ENCODE results near the gene FBN1.

Gene FBN1

DNA sequence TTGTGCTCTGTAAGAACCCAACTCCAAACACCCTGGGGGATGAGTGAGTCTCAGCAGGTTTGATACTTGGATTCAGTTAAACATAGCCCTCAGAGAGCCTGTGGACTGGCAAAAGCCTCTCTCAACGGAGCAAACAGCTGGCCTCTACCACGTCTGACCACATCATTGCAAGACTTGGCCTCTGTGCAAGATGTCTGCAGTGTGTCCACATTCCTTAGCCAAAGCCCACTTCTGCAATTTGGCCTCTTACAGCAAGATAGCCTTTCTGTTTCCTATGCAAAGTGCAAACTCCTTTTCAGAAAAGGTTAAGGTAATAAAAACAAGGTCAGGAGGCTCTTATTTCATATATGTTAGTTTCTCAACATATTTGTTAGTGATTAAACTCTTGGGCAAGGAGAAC lies 27.9 kb downstream of the FBN1 start:
- DNase-seq = no peak

GRCh38 chr15:48616216-48616615 lies 29.3 kb downstream of the FBN1 start:
- DNase-seq = no peak

DNA sequence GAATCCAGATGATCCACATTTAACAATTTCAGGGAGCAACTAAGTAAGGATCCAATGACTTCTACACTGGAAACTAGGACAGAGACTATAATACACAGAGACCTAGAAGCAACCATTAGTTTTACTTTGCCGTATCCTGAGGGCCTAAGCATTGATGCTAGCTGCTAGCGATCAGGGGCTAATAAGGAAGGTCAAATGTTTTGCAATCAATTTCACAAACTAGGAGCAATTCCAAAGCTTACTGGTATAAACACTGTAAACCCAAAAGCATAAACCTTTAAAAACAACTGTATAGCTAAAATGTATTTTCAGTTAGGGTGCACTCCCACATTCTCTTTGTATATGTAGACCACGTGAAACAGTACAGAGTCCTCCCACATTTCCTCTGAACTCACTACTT lies 31.5 kb downstream of the FBN1 start:
- no peak for DNase-seq

GRCh38 chr15:48609486-48609885 lies 36.0 kb downstream of the FBN1 start:
- no peak for DNase-seq

GRCh38 chr15:48607846-48608245 lies 37.7 kb downstream of the FBN1 start:
- no peak for DNase-seq

DNA sequence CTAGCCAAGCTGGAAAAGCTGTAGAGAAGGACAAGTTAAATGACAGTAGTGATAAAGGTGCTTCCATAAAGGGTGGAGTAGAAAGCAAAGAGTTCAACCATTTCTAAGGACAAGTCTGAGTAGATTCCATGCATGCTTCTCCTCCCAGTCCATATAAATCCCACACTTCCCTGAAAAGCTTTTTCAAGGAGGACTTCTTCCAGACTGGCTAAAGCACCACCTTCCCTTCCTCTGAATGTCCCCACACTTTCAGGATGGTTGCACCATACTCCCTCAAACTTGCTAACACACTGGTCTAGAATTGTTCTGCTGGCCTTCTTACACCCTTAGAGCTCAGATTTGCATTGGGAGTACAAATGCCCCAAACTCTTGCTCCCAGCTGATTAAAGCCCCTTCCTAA lies 40.9 kb downstream of the FBN1 start:
- no peak for DNase-seq

- DNase-seq = no peak
These were observed 41.6 kb downstream of the FBN1 start for GRCh38 chr15:48603922-48604321.

- DNase-seq = no peak
These were observed 42.4 kb downstream of the FBN1 start for GRCh38 chr15:48603123-48603500.

- no peak for DNase-seq
These were observed 43.0 kb downstream of the FBN1 start for GRCh38 chr15:48602358-48603122.

GRCh38 chr15:48601095-48601494 lies 44.4 kb downstream of the FBN1 start:
- no peak for DNase-seq

GRCh38 chr15:48596841-48597240 lies 48.7 kb downstream of the FBN1 start:
- no peak for DNase-seq

DNA sequence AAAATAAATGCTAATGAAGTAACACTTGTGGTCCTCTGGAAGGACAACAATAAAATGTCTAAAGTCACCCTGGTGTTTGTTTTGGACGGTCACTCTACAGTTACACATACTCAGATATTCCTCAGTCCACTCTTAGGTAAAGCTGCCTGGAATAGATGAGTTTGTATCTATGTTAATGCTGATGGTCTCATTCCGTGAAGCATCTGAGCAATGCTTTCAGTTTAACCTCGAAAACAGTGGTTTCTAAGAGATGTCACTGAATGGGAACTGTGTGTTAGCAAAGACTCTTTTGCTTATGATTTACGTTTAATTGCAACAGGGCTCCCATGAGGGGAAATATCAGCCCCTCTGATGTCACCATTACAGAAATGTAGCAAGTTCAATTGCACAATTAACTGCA lies 49.1 kb downstream of the FBN1 start:
- no peak for DNase-seq

DNA sequence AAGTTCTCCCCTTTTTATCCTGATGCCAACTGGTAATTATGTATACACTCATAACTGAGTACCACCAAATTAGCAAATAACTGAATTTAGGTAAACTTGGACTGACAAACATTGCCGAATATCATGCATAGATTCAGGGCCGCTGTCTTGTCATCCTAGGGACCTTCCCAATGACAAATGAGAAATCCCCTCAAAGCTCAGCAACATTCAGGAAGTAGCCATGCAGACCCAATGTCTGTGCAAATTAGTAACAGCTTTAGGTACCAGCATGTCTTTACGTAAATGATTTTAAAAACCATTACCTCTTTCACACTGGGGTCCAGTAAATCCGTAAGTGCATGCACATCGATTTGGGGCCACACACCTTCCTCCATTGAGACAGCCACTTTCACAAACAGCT lies 49.5 kb downstream of the FBN1 start:
- no peak for DNase-seq

- DNase-seq = no peak
These were observed 52.6 kb downstream of the FBN1 start for GRCh38 chr15:48592933-48593332.

DNA sequence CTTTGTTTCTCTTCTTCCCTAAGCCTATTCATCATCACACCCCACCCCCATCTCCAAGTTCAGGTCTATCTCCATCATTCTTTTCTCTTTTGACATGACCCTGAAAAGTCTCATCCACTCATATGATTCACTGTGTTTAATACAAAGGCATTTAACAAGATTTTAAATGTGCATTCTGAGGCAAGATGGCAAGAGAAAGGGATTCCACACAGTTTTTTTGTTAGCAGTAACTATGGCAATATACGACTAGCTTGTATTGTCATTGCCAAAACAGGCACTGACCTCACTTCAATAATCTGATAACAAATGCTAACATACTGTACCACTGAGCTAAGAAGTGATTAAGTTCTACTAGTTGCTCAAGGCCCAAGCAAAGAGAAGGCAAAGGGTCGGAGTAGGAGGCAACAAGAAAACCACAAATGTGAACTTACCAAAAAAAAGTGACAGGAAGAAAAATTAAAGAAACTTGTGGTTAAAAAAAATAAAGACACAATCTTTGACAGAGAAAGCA lies 53.2 kb downstream of the FBN1 start:
- no peak for DNase-seq

- no peak for DNase-seq
These were observed 54.8 kb downstream of the FBN1 start for GRCh38 chr15:48590723-48591122.

GRCh38 chr15:48584812-48585563 lies 60.5 kb downstream of the FBN1 start:
- DNase-seq = no peak

DNA sequence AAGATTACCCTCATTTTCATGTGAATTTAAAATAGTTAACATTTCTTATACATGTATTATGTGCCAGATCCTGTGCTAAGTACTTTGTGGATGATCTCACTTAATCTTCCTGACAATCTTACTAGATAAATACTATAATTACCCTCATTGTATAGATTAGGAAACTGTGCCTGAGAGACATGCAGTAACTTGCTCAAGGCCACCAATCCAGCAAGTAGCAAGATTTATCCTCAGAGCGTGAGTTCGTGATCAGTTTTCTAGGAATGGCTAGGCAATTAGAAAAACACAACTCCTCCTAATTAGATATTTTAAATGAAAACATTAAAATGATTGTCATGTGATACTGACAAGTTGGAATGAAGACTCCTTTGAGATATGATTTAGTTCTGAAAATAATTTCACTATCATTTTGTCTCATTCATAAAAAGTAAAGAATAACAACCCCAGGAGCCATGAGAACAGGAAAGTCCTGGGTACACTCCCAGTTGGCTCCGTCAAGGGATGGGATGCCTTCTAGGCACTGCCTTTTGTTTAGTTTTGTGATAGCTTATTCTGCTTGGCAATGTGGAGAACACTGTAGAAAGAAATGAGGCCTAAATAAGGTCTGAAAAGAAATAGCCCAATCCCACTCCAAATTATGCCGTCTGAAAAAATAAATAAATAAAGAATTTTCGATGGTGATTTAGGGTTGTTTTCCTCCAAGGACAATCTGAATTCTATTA lies 61.3 kb downstream of the FBN1 start:
- no peak for DNase-seq

DNA sequence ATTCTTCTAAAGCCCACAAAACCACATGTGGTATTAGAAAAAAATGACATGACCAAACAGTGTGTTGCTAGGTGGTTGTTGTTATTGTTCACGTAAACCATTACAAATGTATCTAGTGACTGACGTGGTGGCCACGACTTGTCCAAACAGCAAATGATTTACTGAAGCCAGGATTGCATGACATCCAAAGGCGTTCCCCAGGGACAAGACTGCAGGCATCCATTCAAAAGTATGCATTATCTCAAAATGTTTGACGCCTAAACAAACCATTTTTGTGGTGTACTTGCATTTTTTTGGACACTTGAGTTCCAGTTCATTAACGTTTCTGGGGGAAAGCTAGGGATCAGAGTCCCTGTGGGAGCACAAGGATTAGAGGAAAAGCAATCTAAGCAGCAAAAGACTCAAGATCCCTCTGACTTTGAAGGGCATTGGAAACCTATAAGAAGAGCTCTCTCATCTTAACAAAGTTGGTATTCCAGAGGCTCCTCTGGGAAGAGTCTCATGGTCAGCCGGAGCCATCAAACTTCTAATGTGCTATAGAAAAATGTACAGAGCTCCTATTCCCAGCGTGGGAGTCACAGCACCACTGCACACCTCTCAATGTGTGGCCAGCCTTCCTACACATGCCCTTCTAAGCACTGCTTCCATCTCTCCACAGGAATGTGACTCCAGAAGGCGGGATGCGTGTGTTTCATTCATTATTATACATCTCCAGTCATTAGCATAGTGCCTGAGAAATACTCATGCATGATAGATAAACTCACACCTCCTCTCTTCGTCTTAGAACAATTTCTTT lies 62.9 kb downstream of the FBN1 start:
- DNase-seq = no peak

DNA sequence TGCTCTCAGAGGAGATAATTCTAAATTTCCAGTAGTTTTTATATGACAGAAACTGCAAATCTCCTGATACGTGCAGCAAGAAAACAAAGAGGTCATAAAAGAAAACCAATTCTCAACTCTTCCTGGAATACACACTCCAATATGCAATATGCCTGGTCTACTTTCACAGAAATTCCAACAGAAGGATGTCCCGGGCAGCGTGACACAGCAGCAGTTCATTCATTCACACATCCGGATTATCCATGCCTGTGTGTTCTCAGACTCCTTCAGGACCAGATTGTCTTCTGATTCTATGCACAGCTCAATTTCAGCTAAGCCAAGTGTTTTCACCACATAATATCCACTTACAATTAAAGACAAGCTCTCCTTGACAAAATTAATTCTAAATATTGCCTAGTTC lies 64.3 kb downstream of the FBN1 start:
- no peak for DNase-seq

- no peak for DNase-seq
These were observed 64.8 kb downstream of the FBN1 start for GRCh38 chr15:48580736-48581135.

DNA sequence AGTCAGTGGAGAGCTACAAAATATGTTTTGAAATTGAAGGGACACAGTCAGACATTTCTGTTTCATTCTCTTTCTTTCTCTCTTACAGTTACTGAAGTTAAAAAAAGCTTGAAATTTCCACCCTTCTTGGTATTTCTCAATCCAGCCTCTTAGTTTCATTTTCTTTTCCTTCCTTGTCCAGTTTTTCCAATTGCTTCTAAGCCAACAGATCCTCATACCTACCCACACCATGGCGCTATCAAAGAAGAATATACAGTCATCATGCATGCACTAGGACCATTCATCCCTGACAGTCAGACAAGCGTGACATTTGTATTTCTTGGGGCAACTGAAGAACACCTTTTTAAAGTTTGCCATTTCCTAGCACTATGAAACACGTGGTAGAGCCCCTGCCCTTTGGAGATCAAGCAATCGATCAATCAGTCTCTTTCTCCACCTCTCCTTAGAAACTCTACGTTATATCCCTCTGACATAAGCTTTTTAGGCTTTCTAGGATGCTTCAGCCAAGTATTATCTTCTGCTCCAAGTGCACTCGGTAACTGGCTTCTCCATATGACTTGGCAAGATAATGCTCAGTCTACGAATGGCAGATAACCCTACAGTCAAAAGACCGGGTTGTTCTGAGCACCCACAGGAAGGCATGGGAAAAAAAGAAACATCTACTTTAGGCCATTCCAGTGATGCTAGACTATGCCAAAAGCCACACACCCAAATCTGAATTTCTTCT lies 65.4 kb downstream of the FBN1 start:
- DNase-seq = no peak
